ENCODE measurements around the gene TCIRG1.
"Not testable (repeated sequence)": the region's sequence is repeated elsewhere in the genome, so short reads cannot be mapped to it uniquely, and the experiment has no call there.

TCIRG1 gene

GRCh38 chr11:68082481-68082880 lies 43.7 kb downstream of the TCIRG1 start:
- Mint-ChIP-seq H3K4me1 (peaks cover 11% of the 10 kb centered on the region in 2 donors), H3K27ac (no peak overlapping the region), H3K27me3 (no peaks in the 10 kb centered on the region), H3K36me3 (peaks cover 23 to 26% of the 10 kb centered on the region in 2 donors), H3K9me3 (no peaks in the 10 kb centered on the region), H3K4me3 (no peak overlapping the region)
- DNase-seq (no peak), ATAC-seq (replicated peaks) (no peak)

- ATAC-seq (replicated peaks) (no peak), DNase-seq (no peak)
- H3K27ac Mint-ChIP-seq, result no peak overlapping the region
- peaks cover under 1 to 2% of the 10 kb centered on the region in 2 donors for H3K4me1 Mint-ChIP-seq
- H3K9me3 Mint-ChIP-seq, result no peaks in the 10 kb centered on the region
- H3K27me3 Mint-ChIP-seq, result no peaks in the 10 kb centered on the region
- peaks cover 14 to 19% of the 10 kb centered on the region in 2 donors for H3K36me3 Mint-ChIP-seq
- H3K4me3 Mint-ChIP-seq, result no peak overlapping the region
Observed at GRCh38 chr11:68083517-68083916, 44.7 kb downstream of the TCIRG1 start.

GRCh38 chr11:68089679-68090078 lies 50.9 kb downstream of the TCIRG1 start:
- DNase-seq (no peak), ATAC-seq (replicated peaks) (no peak)
- Mint-ChIP-seq H3K4me1 (peaks cover 13% of the 10 kb centered on the region in 2 donors), H3K27me3 (no peaks in the 10 kb centered on the region), H3K27ac (no peak overlapping the region), H3K36me3 (peaks cover 2 to 6% of the 10 kb centered on the region in 2 donors), H3K9me3 (no peaks in the 10 kb centered on the region), H3K4me3 (no peak overlapping the region)

- Mint-ChIP-seq H3K36me3 (peaks cover 2 to 6% of the 10 kb centered on the region in 2 donors), H3K27me3 (no peaks in the 10 kb centered on the region), H3K4me3 (peak overlapping the region; percentile 23 to 39), H3K4me1 (peaks cover 13% of the 10 kb centered on the region in 2 donors), H3K27ac (no peak overlapping the region), H3K9me3 (no peaks in the 10 kb centered on the region)
- DNase-seq (no peak), ATAC-seq (replicated peaks) (no peak)
Observed at GRCh38 chr11:68090287-68090686, 51.5 kb downstream of the TCIRG1 start.

- H3K4me3 Mint-ChIP-seq, result peak overlapping the region; percentile 23 to 39
- H3K9me3 Mint-ChIP-seq, result no peaks in the 10 kb centered on the region
- ATAC-seq (replicated peaks) (peak; percentile 93 to 94), DNase-seq (no peak)
- H3K36me3 Mint-ChIP-seq, result peaks cover 2 to 6% of the 10 kb centered on the region in 2 donors
- peaks cover 13% of the 10 kb centered on the region in 2 donors for H3K4me1 Mint-ChIP-seq
- H3K27ac Mint-ChIP-seq, result peak overlapping the region; percentile 42
- no peaks in the 10 kb centered on the region for H3K27me3 Mint-ChIP-seq
Observed at GRCh38 chr11:68090706-68091105, 51.9 kb downstream of the TCIRG1 start.

- Mint-ChIP-seq H3K27ac (no peak overlapping the region), H3K9me3 (no peaks in the 10 kb centered on the region), H3K27me3 (no peaks in the 10 kb centered on the region), H3K4me1 (peaks cover 13% of the 10 kb centered on the region in 2 donors), H3K36me3 (peaks cover 9 to 11% of the 10 kb centered on the region in 2 donors), H3K4me3 (no peak overlapping the region)
- DNase-seq, result no peak
- no peak for ATAC-seq (replicated peaks)
Observed at GRCh38 chr11:68092411-68092810, 53.6 kb downstream of the TCIRG1 start.

GRCh38 chr11:68092946-68093345 lies 54.1 kb downstream of the TCIRG1 start:
- Mint-ChIP-seq H3K36me3 (peaks cover 12 to 14% of the 10 kb centered on the region in 2 donors), H3K4me1 (peaks cover 13 to 16% of the 10 kb centered on the region in 2 donors)
- not testable (repeated sequence) for H3K27me3 Mint-ChIP-seq; DNase-seq; H3K9me3 Mint-ChIP-seq; H3K27ac Mint-ChIP-seq; ATAC-seq (replicated peaks); H3K4me3 Mint-ChIP-seq

- H3K4me1 Mint-ChIP-seq, result peaks cover 16 to 19% of the 10 kb centered on the region in 2 donors
Observed at GRCh38 chr11:68093565-68093964, 54.7 kb downstream of the TCIRG1 start.

GRCh38 chr11:68096962-68097361 lies 58.1 kb downstream of the TCIRG1 start:
- H3K36me3 Mint-ChIP-seq, result peaks cover 8 to 10% of the 10 kb centered on the region in 2 donors
- no peak for ATAC-seq (replicated peaks)
- H3K9me3 Mint-ChIP-seq, result no peaks in the 10 kb centered on the region
- no peak for DNase-seq
- no peaks in the 10 kb centered on the region for H3K27me3 Mint-ChIP-seq
- H3K4me1 Mint-ChIP-seq, result peaks cover 9 to 32% of the 10 kb centered on the region in 2 donors
- no peak overlapping the region for H3K4me3 Mint-ChIP-seq
- H3K27ac Mint-ChIP-seq, result no peak overlapping the region

More at GRCh38 chr11:68093565-68093964, 54.7 kb downstream of the TCIRG1 start:
- Mint-ChIP-seq H3K4me3 (no peak overlapping the region), H3K27ac (no peak overlapping the region), H3K36me3 (peaks cover 11 to 14% of the 10 kb centered on the region in 2 donors), H3K9me3 (no peaks in the 10 kb centered on the region), H3K27me3 (no peaks in the 10 kb centered on the region)
- DNase-seq (no peak), ATAC-seq (replicated peaks) (no peak)

GRCh38 chr11:68099057-68099456 lies 60.2 kb downstream of the TCIRG1 start:
- ATAC-seq (replicated peaks) (peak; percentile 27 to 61), DNase-seq (no peak)
- H3K36me3 Mint-ChIP-seq, result peaks cover 8 to 10% of the 10 kb centered on the region in 2 donors
- H3K4me1 Mint-ChIP-seq, result peaks cover 14 to 32% of the 10 kb centered on the region in 2 donors
- no peaks in the 10 kb centered on the region for H3K27me3 Mint-ChIP-seq
- H3K9me3 Mint-ChIP-seq, result no peaks in the 10 kb centered on the region
- H3K4me3 Mint-ChIP-seq, result peak overlapping the region; percentile 10 to 37
- peak overlapping the region; percentile 47 for H3K27ac Mint-ChIP-seq

- Mint-ChIP-seq H3K9me3 (no peaks in the 10 kb centered on the region), H3K36me3 (peaks cover 8 to 10% of the 10 kb centered on the region in 2 donors), H3K4me3 (peak overlapping the region; percentile 29 to 37), H3K27me3 (no peaks in the 10 kb centered on the region), H3K4me1 (peaks cover 14 to 32% of the 10 kb centered on the region in 2 donors), H3K27ac (peak overlapping the region; percentile 67)
- peak; percentile 94 for ATAC-seq (replicated peaks)
- no peak for DNase-seq
Observed at GRCh38 chr11:68099474-68100405, 60.9 kb downstream of the TCIRG1 start.

Measured in stimulated activated naive B cell treated with anti-CD40 and anti-IgM and Interleukin-4, amounts not matched to agents 10 μg/mL and 1 μg/mL and 100 μg/mL, for 72 hours (primary cell).